ENCODE measurements around the gene CD6.

CD6 gene

DNA sequence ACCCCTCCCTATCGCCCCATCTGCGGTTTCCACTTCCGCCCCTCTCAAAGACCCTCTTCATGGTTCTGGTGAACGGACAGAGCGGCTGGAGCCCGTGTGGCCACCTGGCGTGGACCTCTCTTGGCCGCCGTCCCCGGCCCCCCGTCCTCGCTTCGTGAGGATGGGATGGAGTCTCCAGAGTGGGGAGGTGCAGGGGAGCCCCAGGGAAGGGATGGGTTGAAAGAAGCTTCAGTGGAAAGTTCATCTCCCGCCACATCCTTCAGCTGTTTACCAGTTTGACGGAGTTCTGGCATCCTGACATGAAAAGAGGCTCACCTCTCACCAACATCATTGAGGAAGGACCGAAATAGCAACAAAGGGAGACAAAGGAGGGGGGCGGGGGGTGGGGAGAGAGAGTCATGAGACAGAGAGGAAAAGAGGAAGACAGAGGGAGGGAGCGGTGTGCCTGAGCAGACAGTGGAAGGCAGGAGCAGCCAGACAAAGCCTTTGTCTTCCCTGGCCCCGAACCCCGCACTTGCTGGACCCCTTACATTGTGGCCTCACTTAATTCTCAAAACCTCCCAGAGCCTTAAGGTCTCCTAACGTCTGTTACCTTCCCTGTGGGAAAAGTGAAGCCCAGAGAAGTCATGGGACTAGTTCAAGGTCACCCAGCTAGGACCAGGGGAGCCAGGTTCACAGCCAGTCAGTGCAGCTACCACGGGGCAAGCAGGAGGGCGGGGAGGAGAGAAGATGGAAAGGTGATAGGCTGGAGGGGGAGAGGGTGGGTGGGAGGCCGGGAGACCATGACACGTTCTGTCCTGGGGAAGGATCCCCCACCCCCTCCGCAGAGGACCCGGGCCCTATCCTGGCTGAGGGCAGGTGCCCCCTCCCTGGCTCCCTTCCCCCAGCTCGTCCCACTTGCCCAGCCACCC, 54.9 kb downstream of the CD6 start:
- DNase-seq (ENCODE audit: low spot score), result no peak

GRCh38 chr11:61027141-61027840, 55.8 kb downstream of the CD6 start:
- no peak for DNase-seq (ENCODE audit: low spot score)

- no peak for DNase-seq (ENCODE audit: low spot score)
These were observed 56.8 kb downstream of the CD6 start for GRCh38 chr11:61028135-61028729.

- DNase-seq (ENCODE audit: low spot score), result no peak
These were observed 61.3 kb downstream of the CD6 start for GRCh38 chr11:61032824-61033223.

GRCh38 chr11:61033417-61033816, 61.9 kb downstream of the CD6 start:
- no peak for DNase-seq (ENCODE audit: low spot score)

DNA sequence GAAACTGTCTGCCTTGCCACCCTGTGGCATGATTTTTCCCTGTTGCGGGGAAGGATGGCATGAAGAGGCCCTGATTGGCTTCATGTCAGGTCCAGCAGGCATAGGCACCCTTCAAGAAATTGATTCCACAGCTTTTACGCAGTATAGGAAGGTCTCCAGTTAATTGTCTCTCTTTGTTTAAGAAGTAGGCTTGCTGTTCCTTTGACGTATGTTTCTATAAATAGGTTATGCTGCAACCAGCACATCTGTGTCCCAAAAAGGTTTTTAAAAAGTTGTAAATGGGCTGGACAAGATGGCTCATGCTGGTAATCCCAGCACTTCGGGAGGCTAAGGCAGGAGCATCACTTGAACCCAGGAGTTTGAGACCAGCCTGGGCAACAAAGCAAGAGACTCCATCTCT, 62.6 kb downstream of the CD6 start:
- no peak for DNase-seq (ENCODE audit: low spot score)

GRCh38 chr11:61034704-61035525, 63.4 kb downstream of the CD6 start:
- no peak for DNase-seq (ENCODE audit: low spot score)

DNA sequence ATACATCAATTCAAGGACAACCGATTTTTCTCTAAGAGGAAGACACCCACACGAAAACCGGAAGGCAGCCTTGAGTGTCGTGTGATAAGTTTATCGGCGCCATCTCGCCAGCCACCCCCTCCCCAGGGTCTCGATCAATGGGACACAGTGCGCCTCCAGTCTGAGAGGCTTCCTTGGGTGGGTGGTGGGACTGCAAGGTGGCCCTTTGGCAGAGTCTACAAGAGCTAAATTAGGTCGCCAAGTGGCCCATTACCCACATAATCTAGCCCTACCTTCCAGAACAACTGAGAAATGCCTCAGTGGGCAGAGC, 64.0 kb downstream of the CD6 start:
- DNase-seq (ENCODE audit: low spot score), result no peak

DNA sequence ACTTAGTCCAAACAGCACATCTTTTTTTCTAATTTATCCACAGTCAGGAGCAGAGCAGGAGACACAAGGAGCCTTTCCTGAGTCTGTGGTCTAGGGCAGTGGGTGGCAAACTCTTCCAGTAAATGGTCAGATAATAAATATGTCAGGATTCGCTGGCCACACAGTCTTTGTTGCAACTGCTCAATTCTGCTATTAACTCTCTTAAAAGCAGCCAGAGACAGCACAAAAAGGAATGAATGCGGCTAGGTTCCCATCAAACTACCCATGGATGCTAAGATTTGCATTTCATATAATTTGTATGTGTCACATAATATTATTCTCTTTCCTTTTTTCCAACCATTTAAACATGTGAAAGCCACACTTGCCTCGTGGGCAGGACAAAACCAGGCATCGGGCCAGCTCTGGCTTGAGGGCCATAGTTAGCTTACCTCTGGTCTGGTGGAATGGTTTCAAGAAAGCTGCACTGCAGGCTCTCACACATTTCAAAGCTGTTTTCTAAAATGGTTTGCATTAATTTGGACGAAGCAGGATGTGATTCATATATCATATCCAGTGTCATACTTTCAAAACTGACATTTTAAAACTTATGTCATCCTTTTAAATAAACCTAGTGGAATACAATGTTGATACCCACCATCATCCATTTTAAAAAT, 66.1 kb downstream of the CD6 start:
- DNase-seq (ENCODE audit: low spot score), result no peak

DNA sequence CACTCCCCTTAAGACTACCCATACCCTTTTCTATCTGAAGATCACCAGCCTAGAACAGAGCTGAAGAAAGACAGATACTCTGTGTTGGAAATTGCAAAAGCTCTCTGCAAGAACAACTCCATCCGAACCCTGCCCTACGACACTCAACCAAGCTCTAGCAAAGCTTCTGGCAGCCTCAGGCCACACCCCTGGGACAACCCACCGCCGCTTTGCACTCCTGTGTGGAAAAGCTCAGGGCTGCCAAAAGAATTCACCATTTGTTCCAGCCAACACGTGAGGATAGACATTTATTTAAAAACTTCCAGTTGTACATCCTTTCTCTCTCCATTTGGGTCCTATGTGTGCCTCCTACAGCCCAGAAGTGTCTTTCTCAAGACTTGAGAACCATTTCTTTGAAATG, 68.4 kb downstream of the CD6 start:
- no peak for DNase-seq (ENCODE audit: low spot score)

DNA sequence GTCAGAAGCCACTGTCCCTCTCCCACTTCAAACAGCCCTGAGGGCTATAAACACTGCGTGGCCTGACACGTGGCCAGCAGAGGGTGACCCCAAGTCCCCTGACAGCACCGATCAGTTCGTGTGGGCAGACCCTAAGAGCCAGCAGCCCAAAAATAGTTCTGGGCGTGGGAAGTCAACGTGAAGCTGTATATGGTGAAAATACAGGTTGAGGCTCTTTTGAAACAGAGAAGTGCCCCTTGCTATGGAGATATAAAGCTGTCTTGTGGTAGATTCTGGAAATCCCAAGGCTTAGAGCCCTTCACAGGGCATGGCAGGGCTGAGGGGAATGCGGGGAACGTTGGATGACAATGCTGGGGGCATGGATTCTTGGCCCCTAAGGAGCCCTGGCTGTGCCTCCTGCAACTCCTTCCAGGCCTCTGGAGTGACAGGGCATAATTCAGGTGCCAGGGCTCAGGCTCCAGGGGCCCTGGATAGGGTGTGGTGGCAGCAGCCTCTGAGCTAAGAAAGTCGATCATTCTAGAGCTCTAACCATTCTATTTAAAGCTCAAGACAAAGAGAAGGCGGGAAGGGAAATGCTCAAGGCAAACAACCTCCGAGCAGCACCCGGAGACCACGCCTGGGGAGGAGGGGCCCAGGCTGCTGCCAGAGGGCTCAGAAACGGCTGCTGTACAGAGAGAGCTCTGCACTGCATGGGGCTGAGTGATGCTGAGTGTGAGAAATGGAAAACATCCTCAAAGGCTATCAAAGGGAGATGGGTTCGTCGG, 70.5 kb downstream of the CD6 start:
- DNase-seq (ENCODE audit: low spot score), result no peak

GRCh38 chr11:61042537-61042936, 71.1 kb downstream of the CD6 start:
- no peak for DNase-seq (ENCODE audit: low spot score)

- DNase-seq (ENCODE audit: low spot score), result no peak
These were observed 71.6 kb downstream of the CD6 start for GRCh38 chr11:61042961-61043540.

DNA sequence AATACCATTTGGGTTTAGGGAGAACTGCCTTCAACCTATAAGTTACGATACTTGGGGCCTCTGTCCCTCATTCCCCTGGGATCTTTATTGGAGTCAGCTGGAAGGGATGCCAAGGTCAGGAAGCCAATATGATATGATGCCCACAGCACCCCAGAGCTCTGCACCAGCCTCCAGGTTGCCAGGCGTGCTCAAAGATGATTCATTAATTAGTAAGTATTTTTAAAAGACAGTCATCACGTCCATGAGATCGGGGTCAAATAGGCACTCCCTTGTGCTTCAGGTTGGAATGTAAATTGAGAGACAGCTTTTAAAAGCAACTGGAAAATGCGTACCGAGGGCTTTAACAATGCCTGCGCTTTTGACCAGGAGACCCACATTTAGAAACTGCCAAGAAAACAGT, 73.8 kb downstream of the CD6 start:
- DNase-seq (ENCODE audit: low spot score), result no peak

DNA sequence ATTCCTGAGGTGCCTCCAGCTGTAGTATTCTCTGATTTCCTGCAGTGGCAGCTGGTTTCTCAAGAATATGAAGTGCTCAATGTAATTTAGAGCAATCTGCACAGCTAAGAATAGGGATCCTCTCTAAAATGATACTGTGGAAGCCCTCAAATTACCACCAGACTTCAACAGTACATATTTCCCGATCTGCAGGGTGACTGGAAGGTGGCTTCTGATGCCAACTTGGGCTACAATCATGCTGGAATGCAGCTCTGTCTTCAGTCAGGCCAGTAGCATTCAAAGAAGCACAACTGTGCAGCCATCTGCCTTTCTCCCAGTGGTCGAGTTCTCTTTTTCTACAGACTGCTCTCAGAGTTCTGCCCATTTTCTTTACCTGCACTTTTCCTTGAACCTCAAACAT, 75.4 kb downstream of the CD6 start:
- no peak for DNase-seq (ENCODE audit: low spot score)

DNA sequence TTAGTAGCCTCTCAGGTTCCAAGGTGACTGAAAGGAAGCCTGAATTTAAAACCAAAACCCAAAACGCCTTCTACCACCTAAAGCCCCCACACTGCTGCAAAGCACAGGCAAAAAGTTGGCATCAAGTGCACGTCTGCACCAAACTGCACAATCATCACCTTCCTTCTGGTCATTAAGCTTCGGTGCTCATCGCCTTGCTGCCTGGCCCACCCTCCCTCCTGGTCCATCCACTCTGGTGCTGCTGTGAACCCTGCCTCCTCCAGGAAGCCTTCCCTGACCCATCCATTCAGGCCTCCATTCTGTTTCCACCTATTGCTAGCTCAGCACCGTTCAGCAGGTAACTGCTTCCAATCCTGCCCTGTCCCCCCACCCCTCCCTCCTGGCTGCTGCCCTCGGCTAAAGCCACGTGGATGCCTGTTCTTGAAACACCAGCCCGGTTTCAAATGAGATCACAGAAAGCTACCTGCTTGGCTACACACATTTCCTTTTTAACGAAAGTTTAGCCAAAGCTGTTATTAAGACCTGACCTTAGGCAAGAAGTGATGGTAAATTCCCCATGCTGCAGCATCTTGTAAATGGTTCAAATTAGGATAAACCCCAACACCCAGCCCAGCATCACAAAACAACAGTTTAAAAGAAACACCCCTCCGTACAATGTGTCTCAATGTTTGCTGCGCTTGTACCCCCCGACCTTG, 77.0 kb downstream of the CD6 start:
- no peak for DNase-seq (ENCODE audit: low spot score)

- DNase-seq (ENCODE audit: low spot score), result no peak
These were observed 77.5 kb downstream of the CD6 start for GRCh38 chr11:61049063-61049377.

GRCh38 chr11:61049859-61050258, 78.4 kb downstream of the CD6 start:
- no peak for DNase-seq (ENCODE audit: low spot score)

GRCh38 chr11:61052182-61052972, 80.9 kb downstream of the CD6 start:
- no peak for DNase-seq (ENCODE audit: low spot score)
